ENCODE results near the gene MAD1L1.

DNA sequence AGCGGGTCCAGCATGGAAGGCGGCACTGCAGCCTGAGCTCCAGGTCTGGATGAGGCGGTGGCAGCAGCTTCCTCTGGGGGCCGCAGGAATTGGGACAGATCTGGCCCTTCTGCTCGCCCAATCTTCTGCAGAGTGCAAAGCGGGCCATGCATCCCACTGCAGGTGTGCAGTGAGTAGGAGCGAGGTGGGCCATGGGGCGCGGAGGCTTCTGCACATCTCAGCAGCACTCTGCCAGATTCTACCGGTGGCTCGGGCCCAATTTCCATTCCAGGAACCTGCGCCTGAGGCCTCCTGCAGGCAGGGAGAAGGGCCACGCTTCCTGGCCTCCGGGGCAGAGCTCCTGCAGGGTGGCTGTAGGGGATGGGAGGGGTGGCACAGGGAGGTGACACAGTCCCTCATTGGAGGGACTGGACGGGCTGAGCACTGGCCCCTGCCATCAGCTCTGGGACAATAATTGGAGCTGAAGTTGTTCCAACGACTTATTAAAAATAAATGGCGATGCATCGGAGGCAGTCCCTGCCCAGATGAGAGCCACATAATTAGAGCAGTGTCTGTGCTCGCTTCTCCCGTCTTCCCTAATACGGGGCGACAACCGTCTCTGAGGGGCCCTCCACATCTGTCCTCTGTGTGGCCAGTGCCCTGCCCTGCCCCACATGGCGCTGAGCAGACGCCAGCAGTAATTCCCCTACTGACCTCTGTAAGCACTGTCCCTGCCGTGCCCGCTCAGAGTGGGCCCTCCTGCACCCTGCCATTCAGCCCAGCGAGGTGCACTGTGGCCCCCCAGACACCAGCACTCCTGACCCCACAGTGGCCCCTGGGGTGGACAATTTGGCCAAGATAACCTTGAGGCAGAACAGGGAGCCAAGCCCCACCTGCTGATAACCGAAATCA is 365.1 kb downstream of the MAD1L1 start:
- no peak for TF ChIP-seq POLR2AphosphoS5 (IDR thresholded peaks at IDR 0.05; ENCODE audit: borderline replicate concordance, low read depth, low read length)
- no peak for TF ChIP-seq EZH2 (IDR thresholded peaks at IDR 0.05)
- no peak for TF ChIP-seq FOXP2 (optimal IDR thresholded peaks at IDR 0.05; ENCODE audit: control extremely low read depth, extremely low read length, insufficient read depth)
